HuH-7.5 (cell line): ENCODE data around the gene TATDN2.
"Not testable (repeated sequence)": the region's sequence is repeated elsewhere in the genome, so short reads cannot be mapped to it uniquely, and the experiment has no call there.

ENCODE experiments used
- DNase-seq: peaks from one replicate; pipeline ENCODE4 v3.0.0; 2011; ENCODE audit warnings: low spot score

Gene TATDN2

GRCh38 chr3:10292505-10293419 lies 44.5 kb downstream of the TATDN2 start, which contains the start of gene GHRL:
TSS of gene GHRL (minus strand) at chr3:10292947. CDS start at chr3:10290180, 2,767 bp downstream.
- peak; percentile 72 for DNase-seq

- DNase-seq: no peak
Observed at GRCh38 chr3:10294030-10294586, 45.8 kb downstream of the TATDN2 start.

- not testable (repeated sequence) for DNase-seq
Observed at GRCh38 chr3:10298064-10298463, 49.8 kb downstream of the TATDN2 start.

GRCh38 chr3:10299175-10299574 lies 50.9 kb downstream of the TATDN2 start:
- DNase-seq: no peak

- DNase-seq: no peak
Observed at GRCh38 chr3:10299679-10300078, 51.4 kb downstream of the TATDN2 start.

GRCh38 chr3:10300087-10300486 lies 51.8 kb downstream of the TATDN2 start:
- DNase-seq: no peak

GRCh38 chr3:10303105-10303504 lies 54.8 kb downstream of the TATDN2 start:
- DNase-seq: no peak

GRCh38 chr3:10303785-10304184 lies 55.5 kb downstream of the TATDN2 start:
- no peak for DNase-seq

GRCh38 chr3:10304905-10305304 lies 56.6 kb downstream of the TATDN2 start:
- DNase-seq: no peak

- no peak for DNase-seq
Observed at GRCh38 chr3:10305331-10305902, 57.2 kb downstream of the TATDN2 start.

- no peak for DNase-seq
Observed at GRCh38 chr3:10306156-10306555, 57.9 kb downstream of the TATDN2 start.

GRCh38 chr3:10308678-10309077 lies 60.4 kb downstream of the TATDN2 start:
- DNase-seq: no peak

GRCh38 chr3:10309736-10310135 lies 61.5 kb downstream of the TATDN2 start:
- no peak for DNase-seq

GRCh38 chr3:10310578-10310977 lies 62.3 kb downstream of the TATDN2 start:
- DNase-seq: no peak

- DNase-seq: no peak
Observed at GRCh38 chr3:10311710-10312109, 63.5 kb downstream of the TATDN2 start.

- DNase-seq: no peak
Observed at GRCh38 chr3:10312391-10312790, 64.1 kb downstream of the TATDN2 start.

GRCh38 chr3:10312861-10313260 lies 64.6 kb downstream of the TATDN2 start:
- DNase-seq: no peak

- no peak for DNase-seq
Observed at GRCh38 chr3:10315101-10315500, 66.8 kb downstream of the TATDN2 start.

- no peak for DNase-seq
Observed at GRCh38 chr3:10315771-10316344, 67.6 kb downstream of the TATDN2 start.

GRCh38 chr3:10317311-10317960 lies 69.2 kb downstream of the TATDN2 start:
- DNase-seq: no peak

- no peak for DNase-seq
Observed at GRCh38 chr3:10317961-10318350, 69.7 kb downstream of the TATDN2 start.

- DNase-seq: no peak
Observed at GRCh38 chr3:10319251-10319650, 71.0 kb downstream of the TATDN2 start.
